ENCODE results near the gene CTNNA3. TPM values are rescaled to one million over a fixed set of nuclear protein-coding genes. Genes with fewer than 3 reads are reported as not detected.

Gene CTNNA3
- total and polyA plus RNA-seq, 12 donors, result 0.03 to 14.4 (median 0.47) TPM; not detected in 1

DNA sequence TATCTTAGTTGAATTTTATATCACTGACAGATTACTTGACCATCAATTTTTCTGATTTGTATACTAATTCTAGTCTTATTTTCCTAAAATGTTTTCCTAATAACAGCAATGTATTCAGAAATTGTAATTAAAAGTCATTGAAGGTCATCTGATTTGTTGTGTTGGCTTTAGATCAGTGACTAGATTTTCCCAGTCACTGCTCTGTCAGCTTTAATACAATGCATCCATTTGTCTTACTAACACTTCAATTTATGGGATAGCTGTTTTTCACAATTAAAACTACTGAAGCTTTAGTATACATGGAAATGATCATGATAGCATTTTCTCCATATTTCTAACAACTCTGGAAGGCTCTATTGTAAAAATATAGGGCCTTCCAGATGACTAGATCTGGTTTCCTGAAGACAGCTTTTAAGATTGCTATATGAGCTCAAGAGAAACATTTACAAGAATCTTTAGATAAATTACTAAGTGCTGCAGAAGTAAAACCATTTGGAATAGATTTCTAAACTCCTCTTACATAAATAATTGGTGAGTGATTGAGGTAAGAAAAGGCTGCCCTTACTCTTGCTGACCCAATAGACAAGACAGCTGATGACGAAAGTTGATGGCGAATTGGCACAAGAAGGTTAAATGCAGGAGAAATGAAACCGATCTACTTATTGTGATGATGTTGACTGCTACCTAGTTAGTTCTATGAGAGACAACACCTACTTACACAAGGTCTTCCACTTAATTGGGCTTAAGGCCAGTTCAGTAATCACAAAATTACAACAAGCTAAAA lies 696.0 kb downstream of the CTNNA3 start:
- Histone ChIP-seq H3K27ac (no peak overlapping the region), H3K27me3 (no peaks in the 10 kb centered on the region), H3K36me3 (replicated peaks in 1 of 2) (no peaks in the 10 kb centered on the region), H3K4me3 (no peak overlapping the region), H3K4me1 (replicated peaks in 1 of 2) (peaks cover 3 to 6% of the 10 kb centered on the region in 2 donors), H3K9me3 (replicated peaks in 1 of 3) (peaks cover 0 to 3% (median 0%) of the 10 kb centered on the region in 3 donors)
- DNase-seq, result no peak
- TF ChIP-seq POLR2A (IDR thresholded peaks at IDR 0.05), result no peak
- TF ChIP-seq, protein P1, sequence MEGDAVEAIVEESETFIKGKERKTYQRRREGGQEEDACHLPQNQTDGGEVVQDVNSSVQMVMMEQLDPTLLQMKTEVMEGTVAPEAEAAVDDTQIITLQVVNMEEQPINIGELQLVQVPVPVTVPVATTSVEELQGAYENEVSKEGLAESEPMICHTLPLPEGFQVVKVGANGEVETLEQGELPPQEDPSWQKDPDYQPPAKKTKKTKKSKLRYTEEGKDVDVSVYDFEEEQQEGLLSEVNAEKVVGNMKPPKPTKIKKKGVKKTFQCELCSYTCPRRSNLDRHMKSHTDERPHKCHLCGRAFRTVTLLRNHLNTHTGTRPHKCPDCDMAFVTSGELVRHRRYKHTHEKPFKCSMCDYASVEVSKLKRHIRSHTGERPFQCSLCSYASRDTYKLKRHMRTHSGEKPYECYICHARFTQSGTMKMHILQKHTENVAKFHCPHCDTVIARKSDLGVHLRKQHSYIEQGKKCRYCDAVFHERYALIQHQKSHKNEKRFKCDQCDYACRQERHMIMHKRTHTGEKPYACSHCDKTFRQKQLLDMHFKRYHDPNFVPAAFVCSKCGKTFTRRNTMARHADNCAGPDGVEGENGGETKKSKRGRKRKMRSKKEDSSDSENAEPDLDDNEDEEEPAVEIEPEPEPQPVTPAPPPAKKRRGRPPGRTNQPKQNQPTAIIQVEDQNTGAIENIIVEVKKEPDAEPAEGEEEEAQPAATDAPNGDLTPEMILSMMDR (IDR thresholded peaks at IDR 0.05), result no peak
- intact Hi-C loops (cut with DNase I), result no loop called here
- 85 to 91% (median 88%) methylated on average over 3 of the region's 3 CpGs for WGBS, 4 donors

DNA sequence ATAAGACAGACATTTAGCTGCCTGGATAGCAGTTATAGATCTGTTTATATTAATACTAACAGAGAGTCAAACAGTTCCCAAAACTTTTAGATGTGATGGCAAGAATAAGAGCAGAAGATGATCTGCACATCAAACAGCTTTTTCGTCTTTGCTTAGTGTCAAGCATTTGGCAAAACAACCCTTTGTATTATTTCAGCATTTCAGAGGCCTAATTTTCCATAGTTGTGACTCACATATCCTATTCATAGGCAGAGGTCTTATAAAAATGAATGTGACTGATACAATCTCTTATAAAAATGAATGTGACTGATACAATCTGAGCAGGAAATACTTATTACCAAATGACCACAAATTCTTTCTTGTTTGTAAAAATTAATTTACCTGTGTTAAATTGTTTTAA lies 699.0 kb downstream of the CTNNA3 start:
- Histone ChIP-seq H3K36me3 (replicated peaks in 1 of 2) (no peaks in the 10 kb centered on the region), H3K9me3 (replicated peaks in 1 of 3) (peaks cover 0 to 3% (median 0%) of the 10 kb centered on the region in 3 donors), H3K4me1 (replicated peaks in 1 of 2) (peaks cover 3 to 6% of the 10 kb centered on the region in 2 donors), H3K27me3 (no peaks in the 10 kb centered on the region), H3K4me3 (no peak overlapping the region), H3K27ac (no peak overlapping the region)
- TF ChIP-seq POLR2A (IDR thresholded peaks at IDR 0.05), result no peak
- TF ChIP-seq, protein P1 (IDR thresholded peaks at IDR 0.05), result no peak
- no peak for DNase-seq
- WGBS, 4 donors, result 26 to 50% (median 30%) methylated on average over 1 of the region's 1 CpG
- intact Hi-C loops (cut with DNase I), result no loop called here

DNA sequence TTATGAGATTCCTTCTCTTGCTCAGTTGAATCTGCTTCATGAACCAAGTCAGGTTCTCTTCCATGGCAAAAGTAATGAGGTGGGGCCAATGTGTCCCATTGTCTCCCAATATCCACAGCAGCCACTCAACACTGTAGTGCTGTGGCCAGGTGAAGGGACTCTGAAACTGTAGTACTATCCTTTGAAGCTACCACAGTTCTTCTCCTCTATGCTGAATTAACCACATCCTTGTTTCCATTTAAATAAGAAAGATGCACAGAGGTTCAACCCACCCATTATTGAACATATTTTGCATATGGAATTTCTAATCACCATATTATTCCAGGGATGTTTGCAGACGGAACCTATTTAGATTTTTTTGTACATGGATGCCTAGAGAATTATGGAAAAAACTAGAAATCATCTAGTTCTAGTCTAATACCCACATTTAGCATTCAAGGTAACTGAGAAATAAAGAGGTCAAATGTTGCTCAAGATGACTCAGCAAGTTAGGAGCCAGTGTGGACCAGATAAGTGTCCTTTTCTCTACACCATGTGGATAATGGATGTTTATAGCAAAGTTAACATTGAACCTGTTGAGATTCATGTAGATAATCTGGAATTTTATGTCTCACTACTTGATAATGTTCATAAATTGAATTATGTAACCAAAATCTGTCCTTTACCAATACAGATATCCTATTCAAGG lies 705.7 kb downstream of the CTNNA3 start:
- TF ChIP-seq POLR2A (IDR thresholded peaks at IDR 0.05), result no peak
- TF ChIP-seq, protein P1 (IDR thresholded peaks at IDR 0.05), result no peak
- WGBS, 4 donors, result 69 to 80% (median 77%) methylated on average over 1 of the region's 1 CpG
- no peak for DNase-seq
- no peaks in the 10 kb centered on the region for H3K27me3 ChIP-seq
- H3K4me1 ChIP-seq (replicated peaks in 1 of 2), result no peaks in the 10 kb centered on the region
- no peaks in the 10 kb centered on the region for H3K9me3 ChIP-seq (replicated peaks in 1 of 3)
- intact Hi-C loops (cut with DNase I), result no loop called here
- no peak overlapping the region for H3K4me3 ChIP-seq
- no peaks in the 10 kb centered on the region for H3K36me3 ChIP-seq (replicated peaks in 1 of 2)
- H3K27ac ChIP-seq, result no peak overlapping the region

DNA sequence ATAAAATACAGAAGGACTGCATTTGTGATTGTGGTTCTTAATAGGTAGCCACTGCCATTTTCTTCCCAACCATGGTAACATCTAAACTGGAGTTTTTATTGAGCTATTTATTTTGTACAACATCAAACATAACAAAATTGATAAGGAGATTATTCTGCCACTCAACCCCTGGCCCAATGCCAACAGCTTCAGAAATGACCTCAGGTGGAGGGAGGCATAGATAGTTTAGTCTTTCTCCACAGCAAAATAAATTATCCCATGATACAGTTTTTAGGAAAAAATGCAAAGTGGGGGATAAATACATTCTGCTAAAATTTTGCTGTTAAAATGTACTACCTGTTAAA lies 712.5 kb downstream of the CTNNA3 start:
- Histone ChIP-seq H3K4me1 (replicated peaks in 1 of 2) (no peaks in the 10 kb centered on the region), H3K27ac (no peak overlapping the region), H3K9me3 (replicated peaks in 1 of 3) (no peaks in the 10 kb centered on the region), H3K27me3 (no peaks in the 10 kb centered on the region), H3K4me3 (no peak overlapping the region), H3K36me3 (replicated peaks in 1 of 2) (no peaks in the 10 kb centered on the region)
- DNase-seq, result peak; percentile 27 to 74 (median 46)
- TF ChIP-seq POLR2A (IDR thresholded peaks at IDR 0.05), result no peak
- TF ChIP-seq, protein P1 (IDR thresholded peaks at IDR 0.05), result no peak
- intact Hi-C loops (cut with DNase I), result no loop called here
